Nephron progenitor cell (in vitro differentiated cells): Measurements from ENCODE around the gene TBX3.

ENCODE experiments used
- DNase-seq: peaks from one replicate; pipeline ENCODE4 v3.0.0; 2021
- H3K27ac Mint-ChIP-seq: 2 replicates; pipeline ENCODE4 v1.8.0; 2021; ENCODE audit warnings: mild to moderate bottlenecking, moderate library complexity, mixed read lengths
- H3K27me3 Mint-ChIP-seq: 2 replicates; pipeline ENCODE4 v1.8.0; 2021; ENCODE audit warnings: mild to moderate bottlenecking, low read depth, mixed read lengths; ENCODE audit not compliant: poor library complexity
- H3K36me3 Mint-ChIP-seq: 2 replicates; pipeline ENCODE4 v1.8.0; 2021; ENCODE audit warnings: low read depth, mixed read lengths
- H3K4me1 Mint-ChIP-seq: 2 replicates; pipeline ENCODE4 v1.8.0; 2021; ENCODE audit warnings: mixed read lengths
- H3K4me3 Mint-ChIP-seq: 2 replicates; pipeline ENCODE4 v1.8.0; 2021; ENCODE audit warnings: mild to moderate bottlenecking, moderate library complexity, mixed read lengths
- H3K9me3 Mint-ChIP-seq: 2 replicates; pipeline ENCODE4 v1.8.0; 2021; ENCODE audit warnings: mild to moderate bottlenecking, moderate library complexity, mixed read lengths
- TF ChIP-seq, protein P1 (sequence below): fragments of 200-600 bp; sonication (generic); IDR thresholded peaks from 2 replicates; pipeline ENCODE4 v1.5.0; 2021; ENCODE audit warnings: antibody characterized with exemption

The TBX3 gene

DNA sequence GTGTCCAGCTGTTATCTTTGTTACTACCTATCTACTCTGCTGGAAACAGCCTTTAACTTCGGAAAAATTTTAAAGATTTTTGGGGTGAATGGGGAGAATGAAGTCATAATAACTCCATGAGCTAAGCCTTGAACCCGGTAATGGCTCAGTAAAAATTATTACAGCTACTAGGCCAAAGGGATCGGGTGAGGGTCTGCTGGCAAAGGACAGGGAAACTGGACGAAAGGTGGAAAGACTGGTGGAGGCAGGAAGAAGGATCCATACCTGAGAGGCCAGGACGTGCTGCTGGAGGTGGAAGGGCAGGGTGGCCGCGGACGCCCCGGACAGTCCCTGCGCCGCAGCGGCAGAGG, 10.1 kb downstream of the TBX3 start:
- Mint-ChIP-seq H3K27me3 (peaks cover 61% of the 10 kb centered on the region), H3K4me1 (peaks cover 91% of the 10 kb centered on the region), H3K9me3 (no peaks in the 10 kb centered on the region), H3K4me3 (no peak overlapping the region), H3K27ac (no peak overlapping the region), H3K36me3 (peaks cover 61% of the 10 kb centered on the region)
- TF ChIP-seq, protein P1, sequence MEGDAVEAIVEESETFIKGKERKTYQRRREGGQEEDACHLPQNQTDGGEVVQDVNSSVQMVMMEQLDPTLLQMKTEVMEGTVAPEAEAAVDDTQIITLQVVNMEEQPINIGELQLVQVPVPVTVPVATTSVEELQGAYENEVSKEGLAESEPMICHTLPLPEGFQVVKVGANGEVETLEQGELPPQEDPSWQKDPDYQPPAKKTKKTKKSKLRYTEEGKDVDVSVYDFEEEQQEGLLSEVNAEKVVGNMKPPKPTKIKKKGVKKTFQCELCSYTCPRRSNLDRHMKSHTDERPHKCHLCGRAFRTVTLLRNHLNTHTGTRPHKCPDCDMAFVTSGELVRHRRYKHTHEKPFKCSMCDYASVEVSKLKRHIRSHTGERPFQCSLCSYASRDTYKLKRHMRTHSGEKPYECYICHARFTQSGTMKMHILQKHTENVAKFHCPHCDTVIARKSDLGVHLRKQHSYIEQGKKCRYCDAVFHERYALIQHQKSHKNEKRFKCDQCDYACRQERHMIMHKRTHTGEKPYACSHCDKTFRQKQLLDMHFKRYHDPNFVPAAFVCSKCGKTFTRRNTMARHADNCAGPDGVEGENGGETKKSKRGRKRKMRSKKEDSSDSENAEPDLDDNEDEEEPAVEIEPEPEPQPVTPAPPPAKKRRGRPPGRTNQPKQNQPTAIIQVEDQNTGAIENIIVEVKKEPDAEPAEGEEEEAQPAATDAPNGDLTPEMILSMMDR: no peak
- DNase-seq: no peak

DNA sequence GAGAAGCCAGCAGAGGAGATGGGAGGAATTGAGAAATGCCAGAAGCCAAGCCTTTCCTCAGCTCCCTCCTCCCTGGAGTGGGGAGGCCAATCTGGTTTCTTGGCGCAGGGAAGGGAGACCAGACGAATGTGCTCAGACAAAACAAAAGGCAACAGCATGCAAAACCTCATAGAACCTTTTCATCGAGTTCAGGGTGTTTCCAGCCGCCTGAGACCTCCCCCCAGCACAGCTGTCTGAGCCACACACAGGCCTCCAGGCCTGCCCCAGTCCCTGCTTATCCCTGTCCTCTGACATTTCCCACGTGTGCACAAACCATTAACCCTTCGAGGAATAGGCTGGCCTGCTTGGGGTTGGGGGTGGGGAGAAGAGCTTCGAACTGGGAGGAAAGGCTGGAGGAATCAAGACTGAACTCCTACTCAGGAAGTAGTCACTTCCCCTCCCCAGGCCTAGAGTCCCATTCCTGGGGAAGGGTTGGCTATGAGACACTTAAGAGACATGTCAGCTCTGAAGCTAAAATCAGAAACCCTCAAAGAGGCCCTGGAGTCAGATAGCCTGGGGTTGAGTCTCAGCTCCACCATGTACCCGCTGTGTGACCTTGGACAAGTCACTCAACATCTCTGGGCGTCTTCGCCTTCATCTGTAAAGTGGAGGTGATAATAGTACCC, 10.7 kb downstream of the TBX3 start:
- Mint-ChIP-seq H3K27me3 (peaks cover 62% of the 10 kb centered on the region), H3K27ac (no peak overlapping the region), H3K36me3 (peaks cover 55% of the 10 kb centered on the region), H3K9me3 (no peaks in the 10 kb centered on the region), H3K4me1 (peaks cover 89% of the 10 kb centered on the region), H3K4me3 (peak overlapping the region; percentile 68)
- DNase-seq: no peak
- TF ChIP-seq, protein P1: no peak

DNA sequence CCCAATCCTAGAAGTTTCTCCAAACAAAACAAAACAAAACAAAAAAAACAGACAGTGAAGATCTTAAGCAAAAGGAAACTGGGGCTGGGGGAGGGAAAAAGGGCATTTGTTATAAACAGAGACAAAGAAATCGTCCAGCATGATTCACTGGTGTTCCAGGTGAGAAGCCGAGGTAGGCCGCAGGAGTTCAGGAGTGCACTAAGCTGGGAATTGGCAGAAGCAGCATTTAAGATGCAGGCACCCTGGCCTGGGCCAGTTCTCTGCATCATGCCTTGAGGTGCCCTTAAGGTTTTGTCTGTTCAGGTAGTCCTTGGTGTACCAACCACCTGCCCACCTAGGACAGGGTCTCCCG, 11.2 kb downstream of the TBX3 start:
- TF ChIP-seq, protein P1: no peak
- Mint-ChIP-seq H3K4me1 (peaks cover 89% of the 10 kb centered on the region), H3K36me3 (peaks cover 50% of the 10 kb centered on the region), H3K9me3 (no peaks in the 10 kb centered on the region), H3K27me3 (peaks cover 62% of the 10 kb centered on the region), H3K27ac (no peak overlapping the region), H3K4me3 (peak overlapping the region; percentile 68)
- no peak for DNase-seq

DNA sequence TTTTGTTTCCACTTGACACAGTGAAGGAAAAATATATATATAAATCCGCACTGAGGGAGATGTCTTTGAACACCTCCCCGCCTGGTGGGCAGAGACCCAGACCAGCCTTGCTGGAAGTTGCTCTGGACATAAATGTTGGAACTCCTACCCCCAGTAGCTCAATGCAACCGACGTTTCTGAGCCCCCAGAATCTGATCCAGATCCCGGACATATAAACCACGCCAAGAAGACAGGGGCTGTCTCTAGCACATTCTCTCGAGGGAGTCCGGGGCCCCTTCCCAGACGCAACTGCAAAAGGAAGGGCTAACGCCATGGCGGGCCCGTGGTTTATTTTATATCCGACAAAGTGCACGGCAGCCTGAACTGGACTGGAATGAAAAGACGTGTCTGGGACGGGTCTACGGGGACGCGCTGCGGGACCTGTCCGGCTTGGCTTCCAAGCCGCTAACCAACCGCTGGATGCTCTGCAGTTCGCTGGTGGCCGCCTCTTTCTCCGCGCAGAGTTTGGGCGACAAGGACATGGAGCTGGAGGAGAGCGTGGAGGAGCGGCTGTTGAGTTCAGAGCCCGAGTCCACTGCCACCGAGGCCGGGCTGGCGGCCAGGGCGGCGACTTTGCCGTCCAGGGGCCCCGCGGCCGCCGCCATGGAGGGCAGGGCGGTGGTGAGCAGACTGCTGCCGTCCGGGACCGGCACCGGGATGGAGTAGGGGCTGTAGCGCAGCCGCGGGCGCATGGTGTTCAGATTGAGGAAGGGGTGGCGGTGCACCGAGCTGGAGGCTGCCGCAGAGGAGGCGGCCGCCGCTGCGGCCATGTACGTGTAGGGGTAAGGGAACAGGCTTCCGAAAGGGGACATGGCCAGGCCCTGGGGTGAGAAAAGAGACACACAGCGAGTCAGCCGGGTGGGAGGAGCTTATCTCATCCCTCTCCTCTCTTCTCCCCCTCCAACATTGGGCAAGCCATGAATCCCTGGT, 12.2 kb downstream of the TBX3 start:
- Mint-ChIP-seq H3K27me3 (peaks cover 67% of the 10 kb centered on the region), H3K27ac (no peak overlapping the region), H3K9me3 (no peaks in the 10 kb centered on the region), H3K36me3 (peaks cover 39% of the 10 kb centered on the region), H3K4me3 (peak overlapping the region; percentile 70), H3K4me1 (peaks cover 89% of the 10 kb centered on the region)
- peak; percentile 56 for DNase-seq
- TF ChIP-seq, protein P1: no peak

DNA sequence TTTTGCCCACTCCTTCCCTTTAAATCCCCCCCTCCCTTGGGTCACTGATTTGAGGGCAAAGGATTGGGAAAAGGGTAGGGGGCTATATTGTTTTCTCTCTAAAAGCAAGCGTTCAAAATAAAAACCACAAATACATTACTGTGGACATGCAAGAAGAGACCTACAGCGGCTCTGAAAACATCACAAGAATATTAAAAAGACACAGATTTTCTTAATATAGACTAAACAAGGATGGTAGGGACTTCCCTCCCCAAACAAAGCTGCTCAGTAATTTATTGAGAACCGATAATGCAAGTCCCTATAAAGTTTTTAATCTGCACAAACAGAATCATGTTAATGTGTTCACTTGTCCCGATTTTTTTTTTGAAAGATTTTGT, 12.9 kb downstream of the TBX3 start:
- Mint-ChIP-seq H3K36me3 (peaks cover 33% of the 10 kb centered on the region), H3K4me3 (peak overlapping the region; percentile 70), H3K27ac (no peak overlapping the region), H3K4me1 (peaks cover 87% of the 10 kb centered on the region), H3K9me3 (no peaks in the 10 kb centered on the region), H3K27me3 (peaks cover 68% of the 10 kb centered on the region)
- DNase-seq: no peak
- TF ChIP-seq, protein P1: no peak
